Astrocyte of the hippocampus (primary cell): Measurements from ENCODE around the gene EPHB4.
"Not testable (repeated sequence)": the region's sequence is repeated elsewhere in the genome, so short reads cannot be mapped to it uniquely, and the experiment has no call there.

ENCODE experiments used
- DNase-seq: peaks from one replicate; pipeline ENCODE4 v3.0.0; 2011; ENCODE audit warnings: low read depth, low spot score

The EPHB4 gene

DNA sequence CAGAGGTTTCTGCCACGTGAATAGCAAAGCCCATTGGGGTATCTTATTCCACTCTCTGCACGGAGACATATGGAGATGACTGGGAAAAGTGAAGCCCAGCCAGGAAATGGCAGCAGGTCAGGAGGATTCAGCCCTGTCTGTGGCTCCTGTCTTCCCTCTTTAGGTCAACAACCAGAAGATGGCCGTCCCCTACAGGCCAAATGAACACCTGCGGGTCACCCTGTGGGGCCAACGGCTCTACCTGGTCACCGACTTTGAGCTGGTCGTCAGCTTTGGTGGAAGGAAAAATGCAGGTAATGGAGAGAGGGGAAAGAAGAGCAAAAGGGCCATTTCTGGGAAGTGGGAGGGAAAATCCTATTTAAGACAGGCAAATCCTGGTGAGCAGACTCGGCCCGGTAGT is 38.3 kb downstream of the EPHB4 start:
- DNase-seq = no peak

- no peak for DNase-seq
Measured at GRCh38 chr7:100786323-100786722, 41.0 kb downstream of the EPHB4 start.

DNA sequence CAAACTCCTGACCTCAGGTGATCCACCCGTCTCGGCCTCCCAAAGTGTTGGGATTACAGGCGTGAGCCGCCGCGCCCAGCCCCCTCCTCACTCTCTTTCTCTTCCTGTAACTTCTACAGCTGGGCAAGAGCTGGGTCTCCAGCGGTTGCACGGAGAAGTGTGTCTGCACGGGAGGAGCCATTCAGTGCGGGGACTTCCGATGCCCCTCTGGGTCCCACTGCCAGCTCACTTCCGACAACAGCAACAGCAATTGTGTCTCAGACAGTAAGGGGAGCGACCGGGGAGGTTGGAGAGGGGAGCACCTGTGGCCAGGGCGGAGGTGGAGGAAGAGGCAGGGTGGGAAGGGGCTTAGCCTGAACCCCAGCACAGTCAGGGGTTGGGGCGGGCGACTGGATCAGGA is 41.4 kb downstream of the EPHB4 start:
- DNase-seq = no peak

DNA sequence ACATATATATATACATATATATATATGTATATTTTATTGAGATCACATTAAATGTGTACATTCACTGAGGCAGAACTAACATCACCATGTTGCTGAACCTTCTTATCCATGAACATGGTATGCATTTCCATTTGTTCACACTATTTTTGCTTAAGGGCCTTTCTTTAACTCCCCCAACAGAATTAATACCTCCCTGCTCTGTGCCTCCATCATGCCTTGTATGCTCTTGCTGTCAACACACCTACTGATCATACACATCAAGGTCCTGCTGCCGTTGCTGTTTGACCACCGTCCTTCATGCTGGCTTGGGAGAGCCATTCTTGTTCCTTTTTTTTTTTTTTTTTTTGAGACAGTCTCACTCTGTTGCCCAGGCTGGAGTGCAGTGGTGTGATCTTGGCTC is 43.5 kb downstream of the EPHB4 start:
- no peak for DNase-seq

GRCh38 chr7:100781255-100781654 is 46.1 kb downstream of the EPHB4 start:
- no peak for DNase-seq

- no peak for DNase-seq
Measured at GRCh38 chr7:100779359-100779758, 48.0 kb downstream of the EPHB4 start.

- no peak for DNase-seq
Measured at GRCh38 chr7:100778061-100778621, 49.2 kb downstream of the EPHB4 start.

DNA sequence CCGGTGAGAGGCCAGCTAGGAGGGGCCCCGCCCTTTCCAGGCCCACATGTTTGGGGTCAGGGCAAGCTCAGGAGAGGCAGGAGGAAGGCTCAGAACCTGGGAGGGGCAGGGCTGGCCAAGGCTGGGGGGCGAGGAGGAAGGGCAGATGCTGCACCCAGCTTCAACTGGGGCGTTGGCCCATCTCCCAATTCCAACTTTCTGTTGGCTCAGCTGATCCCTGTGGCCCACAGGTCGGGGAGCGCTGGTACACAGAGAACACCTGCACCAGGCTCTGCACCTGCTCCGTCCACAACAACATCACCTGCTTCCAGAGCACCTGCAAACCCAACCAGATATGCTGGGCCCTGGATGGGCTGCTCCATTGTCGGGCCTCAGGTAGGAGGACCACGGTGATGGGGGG is 53.8 kb downstream of the EPHB4 start:
- no peak for DNase-seq

DNA sequence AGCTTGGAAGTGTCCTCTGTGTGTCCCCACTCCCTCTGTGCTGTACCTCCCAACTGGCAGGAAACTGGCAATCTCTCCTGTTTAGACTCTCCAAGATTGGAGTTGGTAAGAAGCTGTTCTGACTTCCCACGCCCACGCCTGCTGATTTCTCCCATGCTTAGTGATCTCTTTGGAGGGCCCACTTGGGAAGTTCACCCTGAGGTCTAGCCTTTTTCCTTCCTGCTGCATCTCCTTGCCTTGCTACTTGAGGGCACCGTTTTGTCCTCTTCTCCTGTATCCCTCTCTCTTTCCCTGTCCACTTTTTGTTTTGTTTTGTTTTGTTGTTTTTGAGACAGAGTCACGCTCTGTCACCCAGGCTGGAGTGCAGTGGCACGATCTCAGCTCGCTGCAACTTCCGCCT is 58.5 kb downstream of the EPHB4 start:
- no peak for DNase-seq

DNA sequence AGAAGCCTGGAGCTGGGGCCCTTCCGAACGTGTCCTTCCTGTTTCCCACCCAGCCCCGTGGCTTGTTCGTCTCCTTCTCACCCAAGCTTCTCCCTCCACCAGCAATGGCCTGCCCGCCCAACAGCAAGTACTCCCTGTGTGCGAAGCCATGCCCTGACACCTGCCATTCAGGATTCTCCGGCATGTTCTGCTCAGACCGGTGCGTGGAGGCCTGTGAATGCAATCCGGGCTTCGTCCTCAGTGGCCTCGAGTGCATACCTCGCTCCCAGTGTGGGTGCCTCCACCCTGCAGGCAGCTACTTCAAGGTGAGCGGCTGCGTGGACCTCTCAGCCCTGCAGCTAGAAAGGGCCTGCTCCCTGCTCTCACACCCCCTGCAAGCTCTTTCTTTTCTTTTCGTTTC is 62.1 kb downstream of the EPHB4 start:
- DNase-seq = no peak

GRCh38 chr7:100764841-100765240 is 62.5 kb downstream of the EPHB4 start:
- no peak for DNase-seq

DNA sequence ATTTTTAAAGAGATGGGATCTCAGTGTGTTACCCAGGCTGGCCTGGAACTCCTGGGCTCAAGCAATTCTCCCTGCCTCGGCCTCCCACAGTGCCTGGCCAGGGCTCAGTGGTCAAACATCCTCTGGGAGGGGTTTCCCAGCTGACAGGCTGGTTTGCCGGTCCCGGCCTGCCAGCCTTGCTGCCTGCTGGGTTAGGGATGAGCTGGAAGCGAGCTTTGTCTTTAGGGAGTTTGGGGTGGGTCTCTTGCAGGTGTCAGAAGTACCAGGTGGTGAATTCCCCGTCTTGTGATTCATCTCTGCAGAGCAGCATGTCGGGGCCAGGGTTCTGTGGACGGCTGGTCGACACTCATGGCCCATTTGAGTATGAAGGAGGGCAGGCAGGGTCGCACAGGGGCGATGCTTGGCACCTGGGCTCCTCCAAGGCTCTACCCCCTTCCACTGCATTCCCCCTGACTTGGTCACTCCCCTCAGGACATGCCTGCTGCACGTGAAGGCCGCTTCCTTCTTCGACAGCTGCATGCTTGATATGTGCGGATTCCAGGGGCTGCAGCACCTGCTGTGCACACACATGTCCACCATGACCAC is 63.7 kb downstream of the EPHB4 start:
- no peak for DNase-seq

GRCh38 chr7:100762841-100763240 is 64.5 kb downstream of the EPHB4 start:
- not testable (repeated sequence) for DNase-seq

DNA sequence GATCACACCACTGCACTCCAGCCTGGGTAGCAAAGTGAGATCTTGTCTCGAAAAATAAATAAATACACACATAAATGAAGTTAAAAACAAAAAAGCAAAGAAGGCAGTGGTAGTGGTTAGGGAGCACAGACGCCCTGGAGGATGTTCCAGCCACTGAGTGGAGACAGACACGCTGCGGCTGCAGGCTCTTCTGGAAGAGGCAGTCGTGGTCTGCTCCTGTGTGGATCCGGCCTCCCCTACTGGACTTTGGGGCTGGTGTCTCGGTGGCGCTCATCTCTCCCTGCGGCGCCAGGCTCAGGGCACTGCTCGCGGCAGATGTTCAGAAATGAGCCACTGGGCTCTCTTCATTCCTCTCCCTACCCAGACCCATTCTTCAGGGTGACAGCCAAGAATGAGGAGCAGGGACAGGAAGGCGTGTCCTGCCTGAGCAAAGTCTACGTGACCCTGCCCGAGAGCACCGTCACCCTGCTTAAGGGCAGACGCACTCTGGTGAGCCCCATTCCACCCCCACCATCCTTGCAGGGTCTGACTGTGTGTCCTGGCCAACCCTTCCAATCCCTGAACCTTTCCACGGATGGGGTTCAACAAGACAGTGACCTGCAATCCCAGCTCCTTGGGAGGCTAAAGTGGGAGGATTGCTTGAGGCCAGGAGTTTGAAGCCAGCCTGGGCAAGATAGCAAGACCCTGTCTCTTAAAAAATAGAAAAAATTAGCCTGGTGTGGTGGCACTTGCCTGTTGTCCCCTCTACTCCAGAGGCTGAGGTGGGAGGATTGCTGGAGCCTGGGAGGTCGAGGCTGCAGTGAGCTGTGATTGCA is 67.8 kb downstream of the EPHB4 start:
- no peak for DNase-seq

DNA sequence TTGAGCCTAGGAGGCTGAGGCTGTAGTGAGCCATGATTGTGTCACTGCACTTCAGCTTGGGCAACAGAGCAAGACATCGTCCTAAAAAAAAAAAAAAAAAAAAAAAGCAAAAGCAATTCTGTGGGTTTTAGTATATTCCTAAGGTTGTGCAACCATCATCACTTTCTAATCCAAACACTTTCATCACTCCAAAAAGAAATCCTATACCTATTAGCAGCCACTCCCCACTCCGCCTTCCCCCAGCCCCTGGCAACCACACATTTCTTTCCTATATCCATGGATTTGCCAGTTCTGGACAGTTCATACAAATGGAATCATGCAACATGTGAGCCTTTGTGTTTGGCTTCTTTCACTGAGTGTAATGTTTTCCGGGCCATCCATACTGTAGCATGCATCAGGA is 73.6 kb downstream of the EPHB4 start:
- no peak for DNase-seq

- DNase-seq = no peak
Measured at GRCh38 chr7:100752994-100753393, 74.3 kb downstream of the EPHB4 start.
